HL-60 (cell line): ENCODE measurements around the gene TRIM17.
A peak's percentile ranks its signal among the peaks of the same experiment; 100 is the strongest.

ENCODE experiments used
- DNase-seq, 2 experiments: peaks; one replicate each; pipeline ENCODE4 v3.0.0-alpha.2; 2010 to 2020; ENCODE audit warnings: low read depth in 1 of 2, low spot score in 1 of 2
- H3K27ac ChIP-seq: fragments of 250-450 bp; sonication (Bioruptor Pico); replicated peaks from 2 replicates; pipeline ENCODE4 v1.5.1; 2020; ENCODE audit warnings: mild to moderate bottlenecking, moderate library complexity
- H3K27me3 ChIP-seq: fragments of 250-450 bp; sonication (Bioruptor Pico); 2 replicates; pipeline ENCODE4 v1.5.1; 2021; ENCODE audit warnings: mild to moderate bottlenecking, moderate library complexity; ENCODE audit not compliant: insufficient read depth, poor library complexity, severe bottlenecking
- H3K4me3 ChIP-seq: replicated peaks from 2 replicates; pipeline ENCODE4 v1.5.1; 2011; ENCODE audit warnings: mild to moderate bottlenecking, control low read depth, low read length; ENCODE audit not compliant: insufficient read depth
- GABPA ChIP-seq: IDR thresholded peaks from 2 replicates; pipeline ENCODE4 v1.6.1; 2012; ENCODE audit warnings: low read depth
- POLR2AphosphoS5 ChIP-seq: IDR thresholded peaks from 2 replicates; pipeline ENCODE4 v1.6.1; 2012; ENCODE audit warnings: low read depth
- REST ChIP-seq: IDR thresholded peaks from 2 replicates; pipeline ENCODE4 v1.6.1; 2012; ENCODE audit warnings: low read depth; ENCODE audit not compliant: insufficient replicate concordance
- SPI1 ChIP-seq: IDR thresholded peaks from 2 replicates; pipeline ENCODE4 v1.6.1; 2012; ENCODE audit warnings: low read depth, mild to moderate bottlenecking, borderline replicate concordance
- TF ChIP-seq, protein P1 (sequence below): IDR thresholded peaks from one replicate; pipeline ENCODE4 v1.5.1; 2011; ENCODE audit warnings: low read length, control low read depth, inconsistent platforms; ENCODE audit not compliant: insufficient read depth

Gene TRIM17

GRCh38 chr1:228446852-228447251 is 30.2 kb upstream of the TRIM17 start:
- H3K27ac ChIP-seq = no peak overlapping the region
- no peak for TF ChIP-seq REST
- no peak for TF ChIP-seq POLR2AphosphoS5
- TF ChIP-seq GABPA = no peak
- TF ChIP-seq, protein P1, sequence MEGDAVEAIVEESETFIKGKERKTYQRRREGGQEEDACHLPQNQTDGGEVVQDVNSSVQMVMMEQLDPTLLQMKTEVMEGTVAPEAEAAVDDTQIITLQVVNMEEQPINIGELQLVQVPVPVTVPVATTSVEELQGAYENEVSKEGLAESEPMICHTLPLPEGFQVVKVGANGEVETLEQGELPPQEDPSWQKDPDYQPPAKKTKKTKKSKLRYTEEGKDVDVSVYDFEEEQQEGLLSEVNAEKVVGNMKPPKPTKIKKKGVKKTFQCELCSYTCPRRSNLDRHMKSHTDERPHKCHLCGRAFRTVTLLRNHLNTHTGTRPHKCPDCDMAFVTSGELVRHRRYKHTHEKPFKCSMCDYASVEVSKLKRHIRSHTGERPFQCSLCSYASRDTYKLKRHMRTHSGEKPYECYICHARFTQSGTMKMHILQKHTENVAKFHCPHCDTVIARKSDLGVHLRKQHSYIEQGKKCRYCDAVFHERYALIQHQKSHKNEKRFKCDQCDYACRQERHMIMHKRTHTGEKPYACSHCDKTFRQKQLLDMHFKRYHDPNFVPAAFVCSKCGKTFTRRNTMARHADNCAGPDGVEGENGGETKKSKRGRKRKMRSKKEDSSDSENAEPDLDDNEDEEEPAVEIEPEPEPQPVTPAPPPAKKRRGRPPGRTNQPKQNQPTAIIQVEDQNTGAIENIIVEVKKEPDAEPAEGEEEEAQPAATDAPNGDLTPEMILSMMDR = no peak
- no peak for TF ChIP-seq SPI1
- H3K27me3 ChIP-seq = peaks cover 43% of the 10 kb centered on the region
- DNase-seq = no peak
- H3K4me3 ChIP-seq = no peak overlapping the region

GRCh38 chr1:228445843-228446650 is 29.4 kb upstream of the TRIM17 start:
- Histone ChIP-seq H3K27ac (no peak overlapping the region), H3K27me3 (peaks cover 43% of the 10 kb centered on the region), H3K4me3 (peak overlapping the region; percentile 35)
- peak; percentile 8 to 10 for DNase-seq
- TF ChIP-seq POLR2AphosphoS5 (no peak), REST (no peak)

DNA sequence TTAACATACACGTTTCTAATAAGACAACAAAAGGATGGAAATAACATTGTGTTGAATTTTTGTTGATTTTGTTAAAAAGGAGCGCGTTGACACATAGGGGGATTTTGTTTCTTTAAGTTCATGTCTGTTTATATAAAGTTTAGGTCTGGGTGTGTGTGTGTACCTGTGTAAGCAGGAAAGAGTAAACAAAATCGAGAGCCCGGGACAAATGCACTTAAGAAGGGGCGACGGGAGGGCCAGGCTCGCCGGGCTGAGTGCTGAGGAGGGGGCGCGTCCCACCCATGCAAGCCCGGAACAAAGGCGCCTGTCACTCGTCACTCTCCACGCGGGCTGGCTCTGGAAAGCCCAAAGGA is 28.8 kb upstream of the TRIM17 start:
- peaks cover 43% of the 10 kb centered on the region for H3K27me3 ChIP-seq
- peak overlapping the region; percentile 35 for H3K4me3 ChIP-seq
- no peak for TF ChIP-seq SPI1
- no peak for TF ChIP-seq GABPA
- no peak for TF ChIP-seq REST
- no peak overlapping the region for H3K27ac ChIP-seq
- no peak for DNase-seq

GRCh38 chr1:228443395-228443794 is 26.7 kb upstream of the TRIM17 start:
- no peak for DNase-seq
- TF ChIP-seq, protein P1 = no peak
- TF ChIP-seq POLR2AphosphoS5 (no peak), GABPA (no peak), SPI1 (no peak), REST (no peak)
- no peak overlapping the region for H3K4me3 ChIP-seq
- no peak overlapping the region for H3K27ac ChIP-seq
- H3K27me3 ChIP-seq = peaks cover 43% of the 10 kb centered on the region
